NCI-H510A (cell line): ENCODE measurements around the gene LIMA1.

ENCODE experiments used
- DNase-seq: peaks from one replicate; lab custom pipeline; 2025; lab: John Stamatoyannopoulos, UW

The LIMA1 gene

DNA sequence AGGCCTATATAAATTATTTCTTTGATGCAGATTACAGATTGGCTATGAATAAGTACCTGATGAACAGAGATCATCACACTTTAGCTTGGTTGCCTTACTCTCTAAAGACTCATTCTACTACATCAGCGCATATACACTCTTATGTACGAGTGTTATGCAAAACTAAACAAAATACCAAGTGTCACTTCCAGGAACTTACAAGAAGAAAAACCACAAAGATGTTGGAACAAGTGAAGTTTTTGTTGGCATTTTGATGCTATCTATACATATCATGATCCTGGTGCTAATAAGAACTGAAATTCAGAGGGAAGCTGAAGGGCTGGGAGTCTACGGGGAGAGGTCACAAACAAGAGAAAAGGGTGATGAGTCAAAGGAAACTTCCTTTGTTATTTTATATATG, 68.3 kb downstream of the LIMA1 start:
- no peak for DNase-seq

DNA sequence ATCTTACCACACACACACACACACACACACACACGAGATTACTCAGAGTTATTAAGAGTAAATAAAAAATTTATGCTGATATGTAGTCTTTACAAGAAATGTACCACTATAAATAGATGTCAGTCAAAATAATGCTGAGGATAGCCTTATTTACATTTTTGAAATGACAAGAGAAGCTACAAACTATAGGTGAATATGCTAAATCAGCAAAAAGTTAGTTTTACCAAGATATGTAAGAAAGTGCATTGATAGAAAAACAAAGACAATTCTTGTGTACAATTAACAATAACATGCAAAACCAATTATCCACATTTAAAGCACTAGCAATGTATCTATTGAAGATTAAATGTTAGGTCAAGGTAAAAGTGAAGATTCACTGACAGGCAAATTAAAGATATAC, 69.3 kb downstream of the LIMA1 start:
- no peak for DNase-seq

DNA sequence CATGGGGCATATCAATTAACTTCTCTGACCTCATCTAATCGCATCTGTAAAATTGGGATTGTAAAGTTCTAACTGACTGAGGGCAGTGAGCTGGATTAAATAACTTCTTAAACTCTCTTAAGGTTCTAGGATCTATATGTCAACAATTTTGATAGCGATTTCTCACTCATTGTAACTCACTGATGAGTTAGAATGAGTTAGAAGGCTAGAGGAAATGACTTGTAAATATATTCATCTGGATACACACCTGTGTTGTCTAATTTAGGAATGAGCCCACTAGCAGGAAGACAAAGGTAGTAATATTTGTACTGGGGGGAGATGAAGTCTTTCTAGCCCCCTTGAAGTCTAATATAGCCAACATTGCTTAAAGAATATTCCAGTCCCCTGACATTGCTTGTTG, 69.9 kb downstream of the LIMA1 start:
- no peak for DNase-seq

DNA sequence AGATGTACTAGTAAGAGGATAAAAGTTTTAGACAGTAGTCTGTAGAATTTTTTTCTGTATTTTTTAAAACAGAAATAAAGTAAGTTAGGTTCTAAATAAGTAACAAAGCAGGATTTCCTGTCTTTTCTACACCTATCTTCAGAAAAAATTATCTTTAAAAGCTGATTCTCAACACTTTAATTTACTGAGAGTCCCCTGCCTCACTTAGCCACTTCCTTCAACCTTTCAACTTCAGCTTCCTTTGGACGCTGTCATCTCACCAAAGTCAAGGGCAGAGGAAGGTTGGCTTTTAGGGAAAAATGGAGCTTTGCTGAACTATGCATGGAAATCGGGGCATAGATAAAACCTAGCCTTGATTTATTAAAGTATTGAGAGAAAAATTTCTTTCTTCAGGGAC, 71.3 kb downstream of the LIMA1 start:
- DNase-seq, result no peak

DNA sequence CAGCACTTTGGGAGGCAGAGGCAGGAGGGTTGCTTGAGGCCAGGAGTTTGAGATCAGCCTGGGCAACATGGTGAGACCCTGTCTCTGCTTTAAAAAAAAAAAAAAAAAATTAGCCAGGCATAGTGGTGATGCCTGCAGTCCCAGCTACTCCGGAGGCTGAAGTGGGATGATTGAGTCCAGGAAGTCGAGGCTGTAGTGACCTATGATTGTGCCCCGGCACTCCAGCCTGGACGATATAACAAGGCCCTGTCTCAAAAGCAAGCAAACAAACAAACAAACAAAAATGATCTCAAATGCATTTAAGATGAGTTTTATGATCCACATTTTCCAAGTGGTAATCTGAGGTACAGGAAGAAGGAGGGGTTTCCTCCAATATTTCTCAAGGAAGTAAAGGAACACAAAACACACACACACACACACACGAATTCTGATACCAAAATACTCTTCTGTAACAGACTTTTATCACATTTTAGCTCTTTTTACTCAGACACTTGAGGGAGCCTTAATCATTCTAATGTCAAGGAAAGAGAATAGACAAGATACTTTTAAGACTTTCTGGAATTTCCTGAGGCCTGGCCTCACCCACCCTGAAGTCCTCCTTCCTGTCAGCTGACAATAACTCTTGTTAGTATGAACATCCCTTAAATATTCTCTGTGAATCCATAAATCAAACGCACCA, 71.8 kb downstream of the LIMA1 start:
- no peak for DNase-seq

DNA sequence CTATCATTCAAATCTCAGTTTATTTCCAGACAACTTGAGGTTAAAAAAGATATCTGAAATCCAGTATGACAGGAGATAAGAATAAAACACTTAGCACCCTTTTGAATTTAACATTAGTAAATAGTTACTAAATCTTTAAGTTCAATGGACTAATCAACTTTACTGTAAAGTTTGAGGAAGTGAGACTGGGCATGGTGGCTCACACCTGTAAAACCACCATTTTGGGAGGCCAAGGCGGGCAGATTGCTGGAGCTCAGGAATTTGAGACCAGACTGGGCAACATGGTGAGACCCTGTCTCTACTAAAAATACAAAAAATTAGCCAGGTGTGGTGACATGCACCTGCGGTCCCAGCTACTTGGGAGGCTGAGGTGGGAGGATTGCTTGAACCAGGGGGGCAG, 75.9 kb downstream of the LIMA1 start:
- no peak for DNase-seq

DNA sequence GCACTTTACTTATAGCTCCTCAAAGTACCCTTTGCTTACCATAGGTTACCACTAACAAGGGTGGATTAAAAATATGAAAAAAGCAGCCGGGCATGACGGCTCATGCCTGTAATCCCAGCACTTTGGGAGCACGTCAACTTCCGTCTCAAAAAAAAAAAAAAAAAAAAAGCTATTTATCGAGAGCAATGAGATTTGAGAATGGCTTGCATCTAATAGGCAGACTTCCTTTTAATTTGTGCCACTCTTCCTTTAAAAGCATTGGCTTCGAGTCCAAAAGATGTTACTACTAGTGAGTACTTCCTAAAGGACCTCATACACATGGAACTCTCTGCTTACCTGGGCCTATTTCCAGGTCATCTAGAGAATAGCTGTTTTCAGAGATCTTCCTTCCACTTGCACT, 77.7 kb downstream of the LIMA1 start:
- no peak for DNase-seq

DNA sequence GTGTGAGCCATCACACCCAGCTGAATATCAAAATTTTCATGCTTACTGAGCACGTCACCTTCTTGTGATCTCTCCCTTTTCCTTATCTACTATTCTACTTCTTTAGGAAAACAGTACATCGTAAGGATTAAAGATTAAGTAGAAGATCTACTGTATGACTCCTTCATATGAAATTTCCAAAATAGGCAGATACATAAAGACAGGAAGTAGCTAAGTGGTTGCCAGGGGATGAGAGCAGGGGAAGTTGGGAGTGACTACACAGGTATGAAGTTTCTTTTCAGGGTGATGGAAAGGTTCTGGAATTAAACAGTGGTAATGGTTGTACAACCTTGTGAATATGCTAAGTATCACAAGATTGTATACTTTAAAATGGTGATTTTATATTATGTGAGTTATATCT, 79.6 kb downstream of the LIMA1 start:
- DNase-seq, result no peak

DNA sequence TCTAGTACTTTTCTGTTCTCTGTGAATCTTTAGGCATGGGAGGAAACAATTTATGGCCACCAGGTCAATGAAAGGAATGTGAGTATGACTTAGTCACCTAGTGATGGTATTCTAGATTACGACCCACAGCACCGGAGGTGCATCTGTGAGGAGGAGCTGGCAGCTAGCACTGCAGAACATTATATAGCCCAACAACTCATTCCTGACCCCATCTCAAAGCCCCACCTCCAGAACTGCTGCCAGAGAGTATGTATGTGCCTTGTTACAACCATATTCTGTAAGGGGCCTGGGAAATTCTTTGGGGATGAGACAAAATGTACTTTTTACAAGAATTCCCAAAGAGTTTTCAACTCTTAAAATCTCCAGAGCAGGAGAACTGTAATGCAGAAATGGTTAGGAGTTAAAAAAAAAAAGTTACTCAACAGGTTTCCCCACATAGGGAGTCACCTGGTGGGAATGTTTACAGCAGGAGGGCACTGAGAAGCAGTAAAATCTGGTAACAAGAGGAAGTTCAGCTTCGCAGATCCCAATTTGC, 81.3 kb downstream of the LIMA1 start:
- peak; percentile 43 for DNase-seq

DNA sequence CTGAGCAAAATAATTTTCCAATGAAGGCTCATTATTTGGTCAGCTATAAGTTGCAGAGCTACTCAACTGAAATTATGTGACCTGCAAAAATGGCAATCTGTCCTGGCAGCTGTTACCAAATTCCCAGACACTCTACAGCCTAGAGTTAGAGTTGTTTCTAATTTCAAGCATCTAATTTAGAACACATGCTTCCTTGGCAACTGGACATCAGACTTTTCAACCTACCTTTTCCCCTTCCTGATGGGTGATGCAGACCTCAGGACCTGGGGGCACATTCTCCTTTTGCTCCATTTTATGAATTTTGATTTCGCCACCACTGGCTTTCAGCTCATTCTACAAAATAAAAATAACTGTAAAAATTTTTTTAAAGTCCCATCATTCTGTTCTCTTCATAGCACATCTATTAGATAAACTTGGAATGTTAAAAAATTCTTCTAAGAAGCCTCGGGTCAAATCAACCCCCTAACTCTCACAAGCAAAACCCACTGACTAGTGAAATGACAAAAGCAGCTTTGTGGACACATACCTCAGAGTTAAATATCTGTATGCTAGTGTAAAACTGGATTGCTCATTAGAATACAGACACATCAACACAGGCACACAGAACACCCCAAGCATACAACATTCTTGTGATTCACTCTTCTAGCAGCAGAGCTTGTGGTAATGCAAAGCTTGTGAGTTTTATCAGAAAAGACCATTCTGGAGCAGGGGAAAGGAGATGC, 82.6 kb downstream of the LIMA1 start:
- DNase-seq, result no peak

DNA sequence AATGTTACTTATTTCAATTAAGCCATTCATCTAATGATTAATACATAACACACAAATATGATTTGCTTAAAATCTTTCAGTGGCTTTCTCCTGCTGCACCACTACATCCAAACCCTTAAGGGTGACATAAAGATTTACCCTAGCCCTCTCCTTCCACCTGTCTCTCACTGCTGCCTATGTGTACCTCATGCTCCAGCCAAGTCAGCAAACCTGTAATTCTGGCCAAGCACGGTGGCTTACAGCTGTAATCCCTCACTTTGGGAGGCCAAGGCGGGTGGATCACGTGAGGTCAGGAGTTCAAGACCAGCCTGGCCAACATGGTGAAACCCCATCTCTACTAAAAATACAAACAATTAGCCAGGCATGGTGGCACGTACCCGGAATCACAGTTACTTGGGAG, 84.5 kb downstream of the LIMA1 start:
- no peak for DNase-seq

DNA sequence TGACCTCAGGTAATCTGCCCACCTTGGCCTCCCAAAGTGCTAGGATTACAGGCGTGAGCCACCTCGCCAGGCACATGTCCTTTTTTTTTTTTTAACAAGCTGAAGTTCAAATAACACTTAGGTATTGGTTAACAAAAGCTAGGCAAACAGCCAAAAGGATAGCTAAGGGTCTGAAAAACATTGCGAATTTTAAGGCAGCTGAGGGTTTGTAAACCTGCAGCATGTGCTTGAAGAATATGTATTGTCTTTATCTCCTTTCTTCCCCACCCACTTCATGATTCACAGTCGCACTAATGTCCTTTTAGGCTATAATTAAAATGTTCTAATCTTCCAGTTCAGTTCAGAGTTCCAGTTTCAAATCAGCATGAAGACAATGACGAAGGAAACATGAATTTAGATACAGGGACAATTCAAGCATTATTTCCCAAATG, 86.0 kb downstream of the LIMA1 start:
- no peak for DNase-seq

DNA sequence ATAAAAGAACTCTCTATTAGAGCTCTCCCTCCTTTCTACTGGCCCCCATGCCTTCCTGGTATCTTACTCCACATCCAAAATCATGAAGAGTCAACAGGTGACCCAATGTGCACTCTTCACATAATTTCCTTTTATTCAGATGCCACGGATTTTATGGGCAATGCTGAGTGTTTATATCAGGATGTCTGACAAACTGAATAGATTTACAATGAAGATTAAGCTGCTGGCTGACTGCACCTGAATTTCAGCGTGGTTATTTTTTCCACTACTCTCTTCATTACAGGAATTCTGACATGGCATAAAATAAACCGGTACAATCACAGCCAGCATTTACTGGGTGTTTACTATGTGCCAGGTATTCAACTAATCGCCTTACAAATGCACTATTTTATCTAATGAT, 86.8 kb downstream of the LIMA1 start:
- DNase-seq, result no peak

DNA sequence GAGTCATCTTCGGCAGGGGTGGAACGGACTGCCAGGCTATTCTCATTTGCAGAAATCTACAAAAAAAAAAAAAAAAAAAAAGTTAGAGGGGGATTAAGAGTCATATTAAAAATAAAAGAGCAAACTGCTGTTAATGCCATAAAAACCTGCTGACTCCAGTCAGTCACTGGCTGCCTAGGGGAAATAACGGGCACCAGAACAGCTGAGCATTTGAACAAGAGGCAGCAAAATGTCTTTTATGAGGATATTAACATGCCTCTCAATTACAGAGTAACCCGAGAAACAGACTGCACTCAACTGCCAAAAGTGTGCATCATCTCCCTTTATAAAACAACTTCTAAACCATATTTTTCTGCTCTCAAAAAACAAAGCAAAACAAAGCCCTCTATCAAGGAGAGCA, 87.5 kb downstream of the LIMA1 start:
- no peak for DNase-seq

DNA sequence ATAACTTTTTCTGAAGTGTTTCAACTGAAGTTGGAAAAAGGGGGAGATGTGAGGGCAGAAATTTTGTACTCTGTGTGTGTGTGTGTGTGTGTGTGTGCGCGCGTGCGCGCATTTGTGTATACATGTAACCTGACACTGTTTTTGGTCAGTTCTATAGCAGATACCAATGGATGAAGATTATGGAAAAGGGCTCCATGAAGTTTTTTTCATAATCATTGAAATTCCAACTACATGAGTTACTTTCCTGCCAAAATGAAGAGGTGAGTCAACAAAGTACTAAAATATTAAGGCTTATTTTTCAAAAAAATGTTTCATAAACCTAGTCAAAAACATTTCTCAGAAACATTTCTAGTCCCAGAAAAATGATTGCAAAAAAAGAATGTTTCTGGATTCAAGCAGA, 90.4 kb downstream of the LIMA1 start:
- DNase-seq, result no peak

DNA sequence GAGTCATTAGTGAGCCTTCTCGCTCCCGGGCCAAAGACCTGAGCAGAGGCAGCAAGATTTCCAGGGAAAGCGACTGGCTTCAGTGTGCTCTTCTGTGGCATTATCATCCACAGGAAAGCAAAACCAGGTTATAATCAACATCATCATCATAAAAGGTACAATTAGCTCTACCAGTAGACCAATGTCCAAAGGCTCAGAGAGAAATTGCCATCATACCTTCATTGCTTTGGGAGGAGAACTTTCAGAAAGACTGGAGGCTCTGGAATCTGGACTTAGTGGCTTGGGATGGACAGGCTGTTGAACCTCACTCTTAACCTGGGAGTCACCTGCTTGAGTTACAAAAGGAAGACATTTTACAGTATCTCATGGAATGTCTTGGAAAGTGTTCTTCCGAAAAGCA, 91.1 kb downstream of the LIMA1 start:
- DNase-seq, result no peak

DNA sequence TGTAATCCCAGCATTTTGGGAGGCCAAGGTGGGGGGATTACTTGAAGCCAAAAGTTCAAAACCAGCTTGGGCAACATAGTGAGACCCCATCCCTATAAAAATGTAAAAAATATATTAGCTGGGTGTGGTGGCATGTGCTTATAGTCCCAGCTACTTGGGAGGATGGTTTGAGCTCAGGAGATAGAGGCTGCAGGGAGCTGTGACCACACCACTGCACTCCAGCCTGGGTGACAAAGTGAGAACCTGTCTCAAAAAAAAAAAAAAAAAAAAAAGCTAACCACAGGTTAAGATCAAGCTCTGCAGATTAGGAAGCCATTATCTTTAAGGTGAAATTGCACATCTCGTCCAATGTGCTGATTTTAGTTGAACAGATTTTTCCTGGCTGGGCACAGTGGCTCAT, 92.5 kb downstream of the LIMA1 start:
- DNase-seq, result no peak

DNA sequence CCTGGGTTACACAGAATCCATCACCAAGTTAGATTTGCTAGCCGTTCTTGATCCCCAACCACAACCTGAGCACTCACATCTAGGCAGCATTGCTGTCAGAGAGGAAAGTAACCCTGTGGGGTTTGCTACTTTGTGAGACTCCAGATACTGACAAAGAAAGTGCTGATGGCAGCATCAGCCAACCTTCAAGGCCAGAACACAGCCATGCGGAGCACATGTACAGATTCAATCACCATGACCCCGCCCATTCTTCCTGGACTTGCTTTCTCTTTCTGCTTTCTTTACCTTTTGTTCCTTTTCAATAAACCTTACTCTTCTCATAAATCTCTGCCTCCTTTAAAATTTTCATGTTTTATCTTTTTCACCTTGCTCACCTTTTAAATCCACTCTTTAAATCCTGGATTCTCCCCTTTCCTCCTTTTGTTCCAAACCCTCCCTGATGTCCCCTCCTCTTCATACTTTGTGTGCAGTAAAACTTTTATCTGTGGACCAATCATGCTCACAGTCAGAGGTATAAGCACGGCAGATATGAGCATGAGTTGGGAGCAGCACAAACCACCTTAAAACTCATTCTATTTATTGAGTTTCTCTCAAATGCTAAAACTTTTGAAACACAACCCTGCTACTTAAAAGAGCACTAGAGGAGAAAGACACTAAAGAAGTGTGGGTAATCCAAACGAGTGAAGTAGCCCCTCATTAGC, 94.3 kb downstream of the LIMA1 start:
- DNase-seq, result no peak

DNA sequence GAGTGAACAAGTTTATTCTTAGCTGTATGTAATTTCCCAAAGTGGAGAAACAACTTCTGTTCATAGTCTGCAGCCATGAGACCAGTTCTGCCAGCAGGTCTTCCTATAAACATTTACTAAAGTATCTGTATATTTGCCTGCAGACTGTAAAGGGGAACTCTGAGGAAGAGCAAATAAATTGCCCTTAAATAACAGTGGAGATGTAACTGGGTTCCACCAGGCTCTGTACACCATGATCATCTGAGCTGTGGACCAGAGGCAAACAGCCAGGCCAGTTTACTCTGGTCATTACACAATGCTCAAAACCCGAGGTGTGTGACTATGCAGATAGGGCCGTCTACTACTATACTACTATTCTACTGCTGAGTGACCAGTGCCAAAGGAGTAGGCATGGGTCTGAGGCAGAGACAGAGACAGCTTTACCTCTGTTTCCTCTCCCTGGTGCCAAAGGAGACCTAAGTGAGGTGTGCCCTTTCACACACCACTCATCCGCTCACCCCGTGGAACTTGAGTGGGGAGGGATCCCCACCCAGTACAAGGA, 95.0 kb downstream of the LIMA1 start:
- no peak for DNase-seq

DNA sequence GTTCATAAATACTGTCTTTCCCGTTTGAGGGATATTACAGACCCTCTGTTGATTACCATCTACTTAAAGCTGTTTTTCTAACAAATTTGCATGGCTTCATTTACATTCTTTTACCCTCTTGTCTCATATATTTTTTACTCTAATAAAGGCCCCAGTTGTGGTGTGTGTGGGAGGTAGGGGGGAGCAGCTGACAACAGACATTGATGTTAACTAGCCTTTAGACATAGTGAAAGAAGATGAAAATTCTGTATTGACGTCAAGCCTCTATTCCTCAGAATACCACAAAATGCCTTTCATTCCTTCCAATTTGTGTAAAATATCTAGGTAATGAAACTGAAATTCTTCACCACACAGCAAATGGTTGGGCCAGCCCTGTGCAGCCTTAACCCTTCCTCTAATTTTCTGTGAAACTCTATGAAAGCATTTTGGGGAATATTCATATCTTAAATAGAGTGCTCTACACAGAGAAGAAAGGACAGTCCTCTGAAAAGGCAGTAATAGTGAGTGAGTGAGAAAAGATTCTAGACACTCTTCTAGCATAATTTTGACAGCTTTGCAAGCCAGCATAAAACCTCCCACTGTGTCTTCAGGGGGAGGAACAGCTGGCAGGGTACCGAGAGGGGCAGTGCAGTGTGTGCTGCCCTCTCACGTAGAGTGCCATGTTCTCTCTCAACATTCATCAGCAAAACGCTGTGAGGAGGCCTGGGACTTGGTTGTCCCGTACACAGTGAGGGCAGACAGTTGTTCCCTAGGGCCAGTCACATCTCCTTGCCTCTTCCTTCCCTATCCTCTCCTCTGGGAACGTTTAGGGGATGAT, 96.0 kb downstream of the LIMA1 start:
- DNase-seq, result no peak

DNA sequence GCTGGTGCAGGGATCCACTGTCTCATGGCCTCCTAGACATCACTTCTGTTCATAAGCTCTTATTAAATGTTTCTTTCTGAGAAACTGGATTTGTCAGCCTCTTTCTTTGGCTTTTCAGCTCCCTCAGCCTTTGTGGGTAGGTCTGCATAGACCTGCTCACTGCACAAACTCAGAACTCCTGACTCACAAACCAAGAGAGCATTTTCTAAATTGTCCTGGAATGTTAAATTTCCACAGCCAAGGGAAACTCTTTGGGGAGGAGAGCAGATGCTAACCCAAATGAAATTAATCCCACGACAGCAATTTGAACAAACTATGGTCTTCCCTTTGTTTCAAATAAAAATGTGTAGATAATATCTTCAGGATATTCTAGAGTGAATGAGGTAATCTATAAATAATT, 96.6 kb downstream of the LIMA1 start:
- no peak for DNase-seq
